VCaP (cell line): ENCODE measurements around the gene ATP2C2.
"Not testable (repeated sequence)": the region's sequence is repeated elsewhere in the genome, so short reads cannot be mapped to it uniquely, and the experiment has no call there.

Experiments used
- H3K27ac ChIP-seq: fragments of 450-650 bp; 2 replicates; pipeline ENCODE4 v1.5.1; 2017
- CTCF ChIP-seq: fragments of 450-650 bp; conservative IDR thresholded peaks from 2 replicates; pipeline ENCODE4 v1.5.1; 2017; ENCODE audit warnings: mild to moderate bottlenecking, moderate library complexity

ATP2C2 gene

DNA sequence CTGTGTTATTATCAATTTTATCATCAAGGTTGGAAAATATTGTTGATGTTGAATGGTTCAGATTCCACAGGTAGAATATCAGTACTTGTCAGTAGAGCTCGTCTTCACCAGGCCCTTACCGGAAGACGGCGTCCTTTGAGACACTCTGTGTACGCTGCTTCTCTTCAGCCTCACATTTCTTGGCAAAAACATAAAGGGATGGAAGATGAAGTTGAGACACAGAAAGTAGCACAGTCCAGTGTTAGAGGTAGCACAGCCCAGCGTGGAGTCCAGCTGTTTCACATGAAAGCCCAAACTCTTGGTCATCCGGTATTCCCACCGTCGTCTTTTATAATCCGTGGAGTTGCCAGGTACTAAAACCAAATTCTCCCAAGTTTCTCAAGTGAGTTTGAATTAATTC lies 30.4 kb downstream of the ATP2C2 start:
- no peak overlapping the region for H3K27ac ChIP-seq
- no peak for TF ChIP-seq CTCF

DNA sequence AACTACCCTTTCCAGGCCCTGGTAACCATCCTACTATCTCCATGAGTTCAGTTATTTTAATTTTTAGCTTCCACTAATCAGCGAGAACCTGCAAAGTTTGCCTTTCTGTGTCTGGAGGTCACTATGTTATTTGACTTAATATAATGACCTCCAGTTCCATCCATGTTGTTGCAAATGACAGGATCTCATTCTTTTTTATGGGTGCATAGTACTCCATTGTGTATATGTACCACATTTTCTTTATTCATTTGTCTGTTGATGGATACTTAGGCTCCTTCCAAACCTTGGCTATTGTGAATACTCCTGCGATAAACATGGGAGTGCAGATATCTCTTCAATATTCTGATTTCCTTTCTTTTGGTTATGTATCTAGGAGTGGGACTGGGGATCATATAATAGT lies 31.6 kb downstream of the ATP2C2 start:
- not testable (repeated sequence) for H3K27ac ChIP-seq

DNA sequence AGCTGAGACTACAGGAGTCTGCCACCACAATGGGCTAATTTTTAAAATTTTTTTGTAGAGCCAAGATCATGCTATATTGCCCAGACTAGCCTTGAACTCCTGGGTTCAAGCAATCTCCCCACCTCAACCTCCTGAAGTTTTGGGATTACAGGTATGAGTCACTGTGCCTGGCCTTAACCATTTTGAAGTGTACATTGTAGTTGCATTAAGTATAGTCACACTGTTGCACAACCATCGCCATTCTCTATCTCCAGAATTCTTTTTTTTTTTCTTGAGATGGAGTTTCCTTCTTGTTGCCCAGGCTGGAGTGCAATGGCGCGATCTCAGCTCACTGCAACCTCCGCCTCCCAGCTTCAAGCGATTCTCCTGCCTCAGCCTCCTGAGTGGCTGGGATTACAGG lies 35.1 kb downstream of the ATP2C2 start:
- not testable (repeated sequence) for H3K27ac ChIP-seq

- no peak for TF ChIP-seq CTCF
- no peak overlapping the region for H3K27ac ChIP-seq
These were observed 36.0 kb downstream of the ATP2C2 start for GRCh38 chr16:84404324-84404723.

DNA sequence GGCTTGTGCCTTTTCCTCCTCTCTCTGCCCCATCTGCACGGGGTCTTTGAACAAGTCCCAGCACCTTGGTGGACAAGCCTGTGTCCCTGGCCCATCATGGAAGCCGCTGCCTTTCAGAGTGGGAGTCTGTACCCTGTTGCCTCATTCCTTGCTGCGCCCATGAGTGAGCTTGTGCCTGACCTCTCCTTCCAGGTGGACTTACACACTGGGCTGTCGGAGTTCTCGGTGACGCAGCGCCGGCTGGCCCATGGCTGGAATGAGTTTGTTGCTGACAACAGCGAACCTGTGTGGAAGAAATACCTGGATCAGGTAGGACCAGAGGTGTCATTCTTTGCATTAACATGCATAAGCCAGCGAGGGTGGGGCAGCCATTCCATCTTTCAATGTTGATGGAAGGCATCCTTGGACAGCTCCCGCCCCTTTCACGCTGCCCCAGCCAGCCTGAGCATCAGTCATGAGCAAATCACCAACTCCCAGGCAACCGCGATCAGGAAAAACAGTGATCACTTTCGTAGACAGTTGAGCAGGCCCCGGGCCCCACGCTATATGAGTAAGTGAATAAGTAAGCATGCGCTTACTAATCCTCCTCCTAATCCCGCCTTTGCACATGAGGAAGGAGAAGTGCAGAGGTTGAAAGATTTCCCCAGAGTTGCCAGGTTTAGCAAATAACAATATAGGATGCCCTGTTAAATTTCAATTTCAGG lies 36.8 kb downstream of the ATP2C2 start:
- no peak for TF ChIP-seq CTCF
- H3K27ac ChIP-seq, result no peak overlapping the region

- TF ChIP-seq CTCF, result no peak
- H3K27ac ChIP-seq, result peak overlapping the region; percentile 82
These were observed 37.9 kb downstream of the ATP2C2 start for GRCh38 chr16:84406006-84406963.

- TF ChIP-seq CTCF, result no peak
- H3K27ac ChIP-seq, result peak overlapping the region; percentile 82
These were observed 39.4 kb downstream of the ATP2C2 start for GRCh38 chr16:84407588-84408313.

DNA sequence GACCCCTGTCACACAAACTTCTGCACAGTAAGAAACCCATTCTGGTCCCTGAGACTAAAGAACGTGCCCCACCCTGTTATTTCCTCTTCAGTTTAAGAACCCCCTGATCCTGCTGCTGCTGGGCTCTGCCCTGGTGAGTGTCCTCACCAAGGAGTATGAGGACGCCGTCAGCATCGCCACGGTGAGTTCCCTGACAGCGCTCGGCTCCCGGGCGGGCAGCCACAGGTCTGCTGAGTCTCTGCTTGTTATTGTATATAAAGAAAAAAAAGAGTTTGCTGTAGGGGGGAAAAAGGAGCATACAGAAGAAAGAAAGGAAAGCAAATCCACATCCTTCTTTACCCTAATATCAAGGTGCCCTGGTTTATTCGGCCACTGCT lies 40.0 kb downstream of the ATP2C2 start:
- H3K27ac ChIP-seq, result peak overlapping the region; percentile 82
- TF ChIP-seq CTCF, result no peak
